ENCODE data around the gene THAP5. TPM values are rescaled to one million over a fixed set of nuclear protein-coding genes. Genes with fewer than 3 reads are reported as not detected.

Gene THAP5
- total RNA-seq, 2 donors from 2014 or later, result 16.8 to 18.1 TPM

DNA sequence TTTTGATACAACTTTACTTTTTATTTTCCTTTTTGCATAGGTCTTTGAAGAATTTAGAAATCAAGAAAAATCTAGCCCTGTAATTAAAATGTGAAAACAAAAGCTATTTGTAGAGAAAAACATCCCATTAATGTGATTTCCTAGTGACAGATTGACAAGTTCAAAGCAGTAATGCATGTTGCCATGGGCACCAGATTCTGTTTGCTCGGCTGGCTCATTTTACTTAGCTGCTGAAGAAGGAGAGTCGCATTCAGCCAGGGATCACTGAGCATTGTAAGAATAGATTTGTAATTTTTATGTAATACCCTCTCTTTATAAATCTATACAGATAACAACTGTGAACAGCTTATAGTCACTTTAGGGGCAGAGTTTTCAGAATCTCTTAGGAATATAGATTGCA lies 28.6 kb upstream of the THAP5 start:
- ATAC-seq, result no peak
- no peaks in the 10 kb centered on the region for H3K9me3 ChIP-seq (ENCODE audit: control insufficient read depth, low read length, poor library complexity, severe bottlenecking)
- Mint-ChIP-seq H3K27me3 (peaks cover 39% of the 10 kb centered on the region), H3K4me1 (peaks cover 2% of the 10 kb centered on the region), H3K27ac (no peak overlapping the region), H3K4me3 (no peak overlapping the region), H3K36me3 (ENCODE audit: low read depth) (peaks cover 2% of the 10 kb centered on the region)
- no peak for DNase-seq

- H3K36me3 Mint-ChIP-seq (ENCODE audit: low read depth), result peaks cover 2% of the 10 kb centered on the region
- peak; percentile 66 for ATAC-seq
- peak in 1 of 3 donors; percentile 25 for DNase-seq
These were observed 27.1 kb upstream of the THAP5 start for GRCh38 chr7:108596560-108596959.

DNA sequence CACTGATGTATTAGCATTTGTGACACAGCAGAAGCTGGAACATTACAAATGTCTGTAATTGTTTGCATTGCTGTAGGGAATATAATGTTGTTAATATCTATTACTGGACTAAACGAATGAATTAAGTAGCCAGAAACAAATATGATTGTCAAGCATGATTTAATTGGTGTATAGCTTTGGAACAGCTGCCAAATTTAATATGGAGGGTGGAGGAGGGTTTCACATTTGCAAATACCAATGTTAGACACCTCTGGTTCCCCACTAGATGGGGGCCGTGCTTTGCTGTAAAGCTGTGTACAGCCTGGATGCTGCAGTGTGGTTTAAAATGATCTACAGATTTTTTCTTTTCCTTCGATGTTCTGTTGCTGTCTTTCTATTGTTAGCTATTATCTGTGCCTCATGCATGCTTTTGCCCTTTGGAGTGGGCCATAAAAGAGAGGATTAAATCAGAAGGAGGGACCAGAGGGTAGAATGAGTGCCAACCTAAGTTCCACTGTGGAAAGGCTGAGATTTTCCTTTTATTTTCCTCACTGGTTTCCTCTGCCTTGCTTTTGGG lies 23.2 kb upstream of the THAP5 start:
- DNase-seq (no peak), ATAC-seq (no peak)
- H3K36me3 Mint-ChIP-seq (ENCODE audit: low read depth), result no peaks in the 10 kb centered on the region
- H3K4me1 Mint-ChIP-seq, result peaks cover 6% of the 10 kb centered on the region
- H3K4me3 Mint-ChIP-seq, result no peak overlapping the region
- H3K27ac Mint-ChIP-seq, result no peak overlapping the region
- no peaks in the 10 kb centered on the region for H3K9me3 ChIP-seq (ENCODE audit: control insufficient read depth, low read length, poor library complexity, severe bottlenecking)
- H3K27me3 Mint-ChIP-seq, result peaks cover 14% of the 10 kb centered on the region

More at GRCh38 chr7:108596560-108596959, 27.1 kb upstream of the THAP5 start:
- H3K9me3 ChIP-seq (ENCODE audit: control insufficient read depth, low read length, poor library complexity, severe bottlenecking), result no peaks in the 10 kb centered on the region
- Mint-ChIP-seq H3K4me3 (no peak overlapping the region), H3K4me1 (peaks cover 6% of the 10 kb centered on the region), H3K27ac (no peak overlapping the region), H3K27me3 (peaks cover 32% of the 10 kb centered on the region)

GRCh38 chr7:108590606-108591005 lies 21.1 kb upstream of the THAP5 start:
- peaks cover 4% of the 10 kb centered on the region for H3K4me1 Mint-ChIP-seq
- ATAC-seq, result no peak
- no peak overlapping the region for H3K27ac Mint-ChIP-seq
- peaks cover 14% of the 10 kb centered on the region for H3K27me3 Mint-ChIP-seq
- H3K9me3 ChIP-seq (ENCODE audit: control insufficient read depth, low read length, poor library complexity, severe bottlenecking), result no peaks in the 10 kb centered on the region
- DNase-seq, result no peak
- peaks cover 4% of the 10 kb centered on the region for H3K36me3 Mint-ChIP-seq (ENCODE audit: low read depth)
- no peak overlapping the region for H3K4me3 Mint-ChIP-seq

DNA sequence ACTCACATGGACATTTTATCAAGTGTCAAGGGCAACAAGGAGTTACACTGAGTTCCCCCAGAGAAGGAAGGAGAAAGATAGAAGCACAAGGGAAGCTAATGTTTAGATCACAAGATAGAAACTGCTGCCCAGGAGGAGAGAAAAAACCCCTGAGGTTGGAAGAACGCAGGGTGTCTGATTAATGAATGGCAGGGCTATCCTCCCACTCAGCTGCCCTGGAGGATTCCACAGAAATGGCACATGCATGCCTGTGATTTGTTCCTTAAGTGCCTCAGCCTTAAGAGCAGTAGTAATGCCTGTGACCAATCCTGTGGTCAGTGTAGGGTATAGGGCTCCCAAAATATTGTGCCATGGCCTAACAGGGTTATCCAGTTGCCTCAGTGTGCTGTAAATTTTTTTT lies 20.4 kb upstream of the THAP5 start:
- Mint-ChIP-seq H3K27ac (peak overlapping the region; percentile 24), H3K36me3 (ENCODE audit: low read depth) (peaks cover 4% of the 10 kb centered on the region), H3K4me1 (peaks cover 4% of the 10 kb centered on the region), H3K4me3 (no peak overlapping the region), H3K27me3 (peaks cover 14% of the 10 kb centered on the region)
- DNase-seq (no peak), ATAC-seq (no peak)
- H3K9me3 ChIP-seq (ENCODE audit: control insufficient read depth, low read length, poor library complexity, severe bottlenecking), result no peaks in the 10 kb centered on the region

DNA sequence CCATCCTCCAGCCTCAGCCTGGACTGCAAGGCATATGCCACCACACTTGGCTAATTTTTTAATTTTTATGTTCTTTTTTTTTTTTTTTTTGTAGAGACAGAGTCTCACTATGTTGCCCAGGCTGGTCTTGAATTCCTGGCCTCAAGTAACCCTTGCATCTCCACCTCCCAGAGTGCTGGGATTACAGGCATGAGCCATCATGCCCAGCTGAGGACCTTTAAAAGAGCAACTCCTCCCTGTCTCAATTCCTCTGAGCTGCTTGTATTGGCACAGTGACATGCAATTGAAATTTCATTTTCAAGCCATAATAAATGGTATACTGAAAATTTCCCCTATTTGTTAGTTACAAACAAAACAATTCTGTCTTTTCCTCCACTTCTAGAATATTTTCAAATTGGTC lies 19.7 kb upstream of the THAP5 start:
- no peaks in the 10 kb centered on the region for H3K9me3 ChIP-seq (ENCODE audit: control insufficient read depth, low read length, poor library complexity, severe bottlenecking)
- H3K4me3 Mint-ChIP-seq, result no peak overlapping the region
- H3K36me3 Mint-ChIP-seq (ENCODE audit: low read depth), result peaks cover 4% of the 10 kb centered on the region
- H3K27ac Mint-ChIP-seq, result no peak overlapping the region
- no peak for ATAC-seq
- no peak for DNase-seq
- H3K4me1 Mint-ChIP-seq, result peaks cover 4% of the 10 kb centered on the region
- peaks cover 14% of the 10 kb centered on the region for H3K27me3 Mint-ChIP-seq

- Mint-ChIP-seq H3K27me3 (peaks cover 14% of the 10 kb centered on the region), H3K4me1 (peaks cover 2% of the 10 kb centered on the region), H3K36me3 (ENCODE audit: low read depth) (peaks cover 4% of the 10 kb centered on the region), H3K27ac (no peak overlapping the region), H3K4me3 (no peak overlapping the region)
- ATAC-seq (no peak), DNase-seq (no peak)
- H3K9me3 ChIP-seq (ENCODE audit: control insufficient read depth, low read length, poor library complexity, severe bottlenecking), result no peaks in the 10 kb centered on the region
These were observed 16.8 kb upstream of the THAP5 start for GRCh38 chr7:108586274-108586710.

- Mint-ChIP-seq H3K27me3 (peaks cover 14% of the 10 kb centered on the region), H3K36me3 (ENCODE audit: low read depth) (peaks cover 4% of the 10 kb centered on the region), H3K4me3 (no peak overlapping the region), H3K4me1 (peaks cover 2% of the 10 kb centered on the region), H3K27ac (no peak overlapping the region)
- ATAC-seq (no peak), DNase-seq (no peak)
- H3K9me3 ChIP-seq (ENCODE audit: control insufficient read depth, low read length, poor library complexity, severe bottlenecking), result no peaks in the 10 kb centered on the region
These were observed 16.3 kb upstream of the THAP5 start for GRCh38 chr7:108585843-108586242.

DNA sequence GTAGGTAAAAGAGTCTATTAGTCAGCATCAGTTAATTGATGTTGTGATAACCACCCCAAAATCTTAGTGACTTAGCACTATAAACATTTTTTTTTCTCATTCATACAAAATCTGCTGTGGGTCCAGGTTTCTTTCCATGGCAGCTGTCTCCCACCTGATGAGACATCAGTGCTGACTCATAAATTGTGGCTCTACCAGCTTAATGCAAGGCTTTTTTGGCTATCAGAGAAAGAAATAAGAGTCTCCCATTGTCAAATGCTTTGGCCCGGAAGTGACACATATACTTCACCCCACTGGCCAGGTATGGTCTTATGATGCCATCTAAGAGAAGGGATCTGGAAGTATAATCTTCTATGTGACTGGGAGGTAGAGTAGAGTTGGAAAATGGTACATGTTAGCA lies 14.7 kb upstream of the THAP5 start:
- ATAC-seq, result no peak
- peaks cover 4% of the 10 kb centered on the region for H3K36me3 Mint-ChIP-seq (ENCODE audit: low read depth)
- H3K4me1 Mint-ChIP-seq, result peaks cover 2% of the 10 kb centered on the region
- H3K4me3 Mint-ChIP-seq, result no peak overlapping the region
- peaks cover 6% of the 10 kb centered on the region for H3K27me3 Mint-ChIP-seq
- no peaks in the 10 kb centered on the region for H3K9me3 ChIP-seq (ENCODE audit: control insufficient read depth, low read length, poor library complexity, severe bottlenecking)
- H3K27ac Mint-ChIP-seq, result no peak overlapping the region
- DNase-seq, result no peak

DNA sequence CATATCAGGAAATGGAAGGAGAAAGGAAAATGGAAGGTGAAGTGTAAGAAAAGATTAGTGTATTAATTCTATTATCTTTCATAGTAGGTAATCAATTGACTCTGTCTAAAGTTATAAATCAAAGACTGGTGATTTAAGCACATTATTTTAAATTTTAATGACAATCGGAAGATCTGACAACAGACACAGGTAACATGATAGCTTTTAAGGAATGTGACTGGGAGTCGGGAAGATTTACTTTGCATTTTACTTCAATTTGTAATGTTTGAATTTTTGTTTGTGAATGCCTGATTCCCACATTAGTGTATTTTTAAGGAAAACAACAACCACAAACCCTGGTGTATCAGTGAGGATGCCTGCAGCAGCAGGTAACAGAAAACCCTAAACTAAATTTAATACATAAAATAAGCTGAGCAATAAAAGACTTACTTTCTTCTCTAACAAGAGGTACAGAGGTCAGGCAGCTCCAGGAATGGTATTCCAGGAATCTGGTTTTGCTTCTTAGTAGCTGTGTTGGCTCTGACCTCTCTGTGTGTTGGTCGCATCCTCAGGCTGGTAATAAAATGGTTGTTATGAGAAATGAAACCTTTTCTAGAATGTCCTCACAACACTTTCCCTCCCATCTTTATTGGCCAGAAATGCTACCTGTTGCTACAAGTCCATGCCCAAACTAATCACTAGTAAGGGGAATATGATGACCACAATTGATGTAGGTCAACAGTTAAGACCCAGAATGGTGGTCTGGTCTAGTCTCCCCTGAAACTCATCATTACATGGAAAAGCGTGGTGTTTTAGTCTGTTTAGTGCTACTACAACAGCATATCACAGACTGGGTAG lies 12.4 kb upstream of the THAP5 start:
- H3K27ac Mint-ChIP-seq, result no peak overlapping the region
- DNase-seq (no peak), ATAC-seq (no peak)
- peaks cover 6% of the 10 kb centered on the region for H3K27me3 Mint-ChIP-seq
- H3K4me3 Mint-ChIP-seq, result no peak overlapping the region
- no peaks in the 10 kb centered on the region for H3K9me3 ChIP-seq (ENCODE audit: control insufficient read depth, low read length, poor library complexity, severe bottlenecking)
- peaks cover 9% of the 10 kb centered on the region for H3K36me3 Mint-ChIP-seq (ENCODE audit: low read depth)
- H3K4me1 Mint-ChIP-seq, result peaks cover 5% of the 10 kb centered on the region

GRCh38 chr7:108580298-108580697 lies 10.8 kb upstream of the THAP5 start:
- no peaks in the 10 kb centered on the region for H3K9me3 ChIP-seq (ENCODE audit: control insufficient read depth, low read length, poor library complexity, severe bottlenecking)
- no peak for ATAC-seq
- Mint-ChIP-seq H3K27ac (no peak overlapping the region), H3K36me3 (ENCODE audit: low read depth) (peaks cover 7% of the 10 kb centered on the region), H3K27me3 (no peaks in the 10 kb centered on the region), H3K4me3 (no peak overlapping the region), H3K4me1 (peaks cover 16% of the 10 kb centered on the region)
- no peak for DNase-seq

DNA sequence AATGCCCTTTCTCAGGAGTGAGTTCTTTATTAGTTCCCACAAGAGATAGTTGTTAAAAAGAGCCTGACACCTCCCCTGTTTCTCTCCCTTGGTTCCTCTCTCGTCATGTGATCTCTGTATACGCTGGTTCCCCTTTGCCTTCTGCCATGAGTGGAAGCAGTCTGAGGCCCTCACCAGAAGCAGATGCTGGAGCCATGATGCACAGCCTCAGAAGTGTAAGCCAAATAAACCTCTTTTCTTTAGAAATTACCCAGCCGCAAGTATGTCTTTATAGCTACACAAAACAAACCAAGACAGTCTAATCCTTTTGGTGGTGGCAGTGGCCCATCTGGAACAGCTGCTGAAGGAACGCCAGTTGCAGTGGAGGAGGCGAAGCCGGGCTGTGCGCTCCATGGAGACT lies 9.4 kb upstream of the THAP5 start:
- H3K36me3 Mint-ChIP-seq (ENCODE audit: low read depth), result peaks cover 7% of the 10 kb centered on the region
- H3K4me1 Mint-ChIP-seq, result peaks cover 21% of the 10 kb centered on the region
- DNase-seq (no peak), ATAC-seq (no peak)
- H3K4me3 Mint-ChIP-seq, result no peak overlapping the region
- H3K27ac Mint-ChIP-seq, result no peak overlapping the region
- no peaks in the 10 kb centered on the region for H3K9me3 ChIP-seq (ENCODE audit: control insufficient read depth, low read length, poor library complexity, severe bottlenecking)
- H3K27me3 Mint-ChIP-seq, result no peaks in the 10 kb centered on the region

DNA sequence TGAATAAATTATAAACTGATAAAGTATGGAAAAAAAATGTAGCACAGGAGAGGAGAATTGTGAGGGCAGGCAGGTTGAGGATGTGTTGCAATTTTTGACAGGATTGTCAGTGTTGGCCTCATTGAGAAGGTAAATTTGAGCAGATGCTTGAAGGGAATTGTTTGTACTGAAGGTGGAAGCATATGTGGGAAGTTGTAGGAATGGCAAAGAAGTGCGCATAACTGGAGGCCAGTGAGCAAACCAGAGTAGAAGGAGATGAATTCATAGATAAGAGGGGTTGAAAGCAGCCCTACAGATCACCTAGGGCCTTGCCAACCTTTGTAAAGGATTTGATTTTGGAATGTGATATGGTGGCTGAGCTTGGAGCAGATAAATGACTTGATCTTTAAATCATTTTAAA lies 6.6 kb upstream of the THAP5 start:
- H3K27ac Mint-ChIP-seq, result no peak overlapping the region
- H3K27me3 Mint-ChIP-seq, result no peaks in the 10 kb centered on the region
- H3K4me3 Mint-ChIP-seq, result no peak overlapping the region
- peaks cover 9% of the 10 kb centered on the region for H3K36me3 Mint-ChIP-seq (ENCODE audit: low read depth)
- H3K9me3 ChIP-seq (ENCODE audit: control insufficient read depth, low read length, poor library complexity, severe bottlenecking), result no peaks in the 10 kb centered on the region
- DNase-seq (no peak), ATAC-seq (no peak)
- H3K4me1 Mint-ChIP-seq, result peaks cover 27% of the 10 kb centered on the region

- no peak for ATAC-seq
- Mint-ChIP-seq H3K4me3 (no peak overlapping the region), H3K36me3 (ENCODE audit: low read depth) (peaks cover 9% of the 10 kb centered on the region), H3K27ac (no peak overlapping the region), H3K4me1 (peaks cover 28% of the 10 kb centered on the region), H3K27me3 (no peaks in the 10 kb centered on the region)
- no peaks in the 10 kb centered on the region for H3K9me3 ChIP-seq (ENCODE audit: control insufficient read depth, low read length, poor library complexity, severe bottlenecking)
- no peak for DNase-seq
These were observed 5.7 kb upstream of the THAP5 start for GRCh38 chr7:108575156-108575555.
